HepG2 (cell line): ENCODE data around the gene FAM210A. TPM values are rescaled to one million over a fixed set of nuclear protein-coding genes. Genes with fewer than 3 reads are reported as not detected.

ENCODE experiments used
- ATAC-seq: fragments of 200-7000 bp; cut with Tn5 transposase; 3 replicates; pipeline ENCODE4 v1.9.1; 2020; ENCODE audit warnings: mild to moderate bottlenecking, moderate library complexity
- BruUV-seq: library from RNA; stranded (reverse); fragments of 400-500 nt; replicated peaks from 2 replicates; lab custom pipeline; 2021; lab: Mats Ljungman, UMichigan
- CTCF ChIA-PET: fragments of 300-600 bp; formaldehyde crosslinking; extraction: SDS; loops from one replicate; lab custom pipeline; 2021; ENCODE audit warnings: low total read pairs, inconsistent platforms, low intra/inter-chr PET ratio; lab: Yijun Ruan, JAX
- POLR2A ChIA-PET: fragments of 350-600 bp; sonication (Branson Sonifier 250); formaldehyde crosslinking; loops from one replicate; lab custom pipeline; 2020; ENCODE audit warnings: antibody characterized with exemption, inconsistent platforms; lab: Yijun Ruan, JAX
- DNase-seq: peaks from one replicate; pipeline ENCODE4 v3.0.0-alpha.2; 2015; ENCODE audit warnings: low spot score
- FAIRE-seq: peaks from 3 replicates; lab custom pipeline; 2011; peaks lifted over from hg19 to GRCh38; lab: Jason Lieb, UNC
- H2AFZ ChIP-seq: one replicate; pipeline ENCODE4 v1.6.1; 2011; ENCODE audit warnings: low read length, inconsistent platforms
- H3K27ac ChIP-seq: fragments of 300-600 bp; 3 replicates; pipeline ENCODE4 v1.8.0; 2011; ENCODE audit warnings: mixed run types, mild to moderate bottlenecking, mixed read lengths, low read length, inconsistent platforms; ENCODE audit not compliant: insufficient read depth; ENCODE audit errors: extremely low read length
- H3K27me3 ChIP-seq, 2 experiments: fragments of 200-600 bp in 1 of 2; 2 replicates in 1 of 2; 3 replicates in 1 of 2; pipeline versions ENCODE4 v1.6.0 to v1.8.0; 2011; ENCODE audit warnings: low read length in 2 of 2, mild to moderate bottlenecking in 2 of 2, moderate library complexity in 2 of 2, inconsistent platforms in 1 of 2; ENCODE audit not compliant: insufficient read depth in 2 of 2, control insufficient read depth in 1 of 2
- H3K36me3 ChIP-seq, 2 experiments: fragments of 200-600 bp in 1 of 2; replicated peaks in 1 of 2; 2 replicates in 1 of 2; 3 replicates in 1 of 2; pipeline versions ENCODE4 v1.5.1 to v1.8.0; 2011; ENCODE audit warnings: low read length in 2 of 2, inconsistent platforms in 1 of 2; ENCODE audit not compliant: insufficient read depth in 2 of 2, control insufficient read depth in 1 of 2
- H3K4me1 ChIP-seq: 2 replicates; pipeline ENCODE4 v1.5.1; 2012; ENCODE audit warnings: low read length, inconsistent platforms; ENCODE audit not compliant: insufficient read depth
- H3K4me2 ChIP-seq: 2 replicates; pipeline ENCODE4 v1.6.0; 2011; ENCODE audit warnings: low read depth, low read length, inconsistent platforms
- H3K4me3 ChIP-seq, 3 experiments: fragments of 200-600 bp in 1 of 3; sonication (generic), shearing (Covaris generic) in 1 of 3; replicated peaks in 1 of 3; 2 replicates each; pipeline ENCODE4 v1.5.1; 2011 to 2016; ENCODE audit warnings: low read length in 3 of 3, inconsistent platforms in 2 of 3, low read depth in 2 of 3, mild to moderate bottlenecking in 2 of 3, control low read depth in 1 of 3, mixed read lengths in 1 of 3; ENCODE audit not compliant: insufficient read depth in 1 of 3
- H3K79me2 ChIP-seq: one replicate; pipeline ENCODE4 v1.6.1; 2011; ENCODE audit warnings: low read length, inconsistent platforms; ENCODE audit not compliant: insufficient read depth
- H3K9ac ChIP-seq: 2 replicates; pipeline ENCODE4 v1.6.0; 2011; ENCODE audit warnings: mild to moderate bottlenecking, low read depth, low read length, inconsistent platforms; ENCODE audit not compliant: insufficient read depth
- H3K9me3 ChIP-seq: 2 replicates; pipeline ENCODE4 v1.5.1; 2012; ENCODE audit warnings: mild to moderate bottlenecking, low read length
- H4K20me1 ChIP-seq: 2 replicates; pipeline ENCODE4 v1.6.0; 2011; ENCODE audit warnings: inconsistent platforms, mild to moderate bottlenecking, low read length, moderate library complexity; ENCODE audit not compliant: insufficient read depth
- FOXK1 ChIP-seq: sonication (generic); formaldehyde crosslinking; IDR thresholded peaks from 2 replicates; pipeline ENCODE4 v1.4.0; 2020; ENCODE audit warnings: low read depth, missing genetic modification reagents, borderline replicate concordance
- GFI1 ChIP-seq: sonication (generic); formaldehyde crosslinking; IDR thresholded peaks from 2 replicates; pipeline ENCODE4 v1.5.0; 2020; ENCODE audit warnings: missing genetic modification reagents, mild to moderate bottlenecking, borderline replicate concordance
- KMT2B ChIP-seq: IDR thresholded peaks from 2 replicates; pipeline ENCODE4 v1.6.1; 2016; ENCODE audit warnings: missing genetic modification reagents, missing compliant biosample characterization
- MIXL1 ChIP-seq: IDR thresholded peaks from 2 replicates; pipeline ENCODE4 v1.6.1; 2016
- RBM22 ChIP-seq: fragments of 200-400 bp; formaldehyde crosslinking; optimal IDR thresholded peaks from 2 replicates; pipeline ENCODE3; 2017; ENCODE audit warnings: mild to moderate bottlenecking, low read length, moderate library complexity
- ZBTB1 ChIP-seq: sonication (generic); formaldehyde crosslinking; IDR thresholded peaks from 2 replicates; pipeline ENCODE4 v1.4.0; 2020; ENCODE audit warnings: missing genetic modification reagents, borderline replicate concordance
- ZNF691 ChIP-seq: sonication (generic); formaldehyde crosslinking; IDR thresholded peaks from 2 replicates; pipeline ENCODE4 v1.4.0; 2020; ENCODE audit warnings: missing genetic modification reagents, low read depth, mild to moderate bottlenecking, borderline replicate concordance
- ZSCAN12 ChIP-seq: sonication (generic); formaldehyde crosslinking; IDR thresholded peaks from 2 replicates; pipeline ENCODE4 v1.9.0; 2021; ENCODE audit warnings: mild to moderate bottlenecking, missing genetic modification reagents
- WGBS: methylation state at CpG from one replicate; pipeline ENCODE4 v1.1.6; 2017; ENCODE audit warnings: low lambda C conversion rate; 5-methylcytosine and 5-hydroxymethylcytosine counted together
- in situ Hi-C: cut with HindIII; loops from 2 replicates; pipeline ENCODE4 v1.10.0; 2017; ENCODE audit warnings: low pct_unique_long_range_greater_than_20kb; ENCODE audit not compliant: extremely low pct_ligation_motif_present
- intact Hi-C: fragments of 100-400 bp; cut with micrococcal nuclease; formaldehyde crosslinking; loops from one replicate; pipeline ENCODE4 v1.10.0; 2022; ENCODE audit not compliant: unreplicated experiment
- polyA plus RNA-seq, 8 experiments: library from polyadenylated mRNA; depleted of rRNA in 3 of 8; stranded (reverse) in 7 of 8; unstranded in 1 of 8; fragments of >200 nt; fragmentation: Illumina TruSeq in 4 of 8; extraction: Trizol in 4 of 8; gene quantifications; 2 replicates each; pipeline versions ENCODE4 v1.2.1 to v1.2.3, GENCODE V29; 2011 to 2016; ENCODE audit warnings: low read depth in 4 of 8, missing spikeins in 1 of 8, mixed read lengths in 1 of 8; ENCODE audit not compliant: insufficient read depth in 1 of 8
- total RNA-seq, 5 experiments: library from RNA; depleted of rRNA; stranded (reverse); fragments of >200 nt; fragmentation: Illumina TruSeq; extraction: Trizol; gene quantifications; 2 replicates each; pipeline ENCODE4 v1.2.3, GENCODE V29; 2016; ENCODE audit warnings: low read depth in 1 of 5
- TF ChIP-seq, protein P1 (sequence below): sonication (generic); formaldehyde crosslinking; IDR thresholded peaks from 2 replicates; pipeline ENCODE4 v1.4.0; 2020; ENCODE audit warnings: mild to moderate bottlenecking, missing genetic modification reagents

FAM210A gene
- total and polyA plus RNA-seq, 2 of the 13 experiments (the other 11 are each of a cell fraction or from before 2014, with no cell fraction given), result 33.2 to 37.5 TPM

GRCh38 chr18:13643261-13643751 is 83.1 kb downstream of the FAM210A start:
- no peaks in the 10 kb centered on the region for H3K36me3 ChIP-seq
- no peaks in the 10 kb centered on the region for H3K4me1 ChIP-seq
- TF ChIP-seq ZSCAN12 (CRISPR knock-in tag) (no peak), ZBTB1 (CRISPR knock-in tag) (no peak), KMT2B (CRISPR knock-in tag) (no peak), MIXL1 (no peak), FOXK1 (CRISPR knock-in tag) (no peak), ZNF691 (CRISPR knock-in tag) (no peak), RBM22 (no peak), GFI1 (CRISPR knock-in tag) (no peak)
- TF ChIP-seq, protein P1, sequence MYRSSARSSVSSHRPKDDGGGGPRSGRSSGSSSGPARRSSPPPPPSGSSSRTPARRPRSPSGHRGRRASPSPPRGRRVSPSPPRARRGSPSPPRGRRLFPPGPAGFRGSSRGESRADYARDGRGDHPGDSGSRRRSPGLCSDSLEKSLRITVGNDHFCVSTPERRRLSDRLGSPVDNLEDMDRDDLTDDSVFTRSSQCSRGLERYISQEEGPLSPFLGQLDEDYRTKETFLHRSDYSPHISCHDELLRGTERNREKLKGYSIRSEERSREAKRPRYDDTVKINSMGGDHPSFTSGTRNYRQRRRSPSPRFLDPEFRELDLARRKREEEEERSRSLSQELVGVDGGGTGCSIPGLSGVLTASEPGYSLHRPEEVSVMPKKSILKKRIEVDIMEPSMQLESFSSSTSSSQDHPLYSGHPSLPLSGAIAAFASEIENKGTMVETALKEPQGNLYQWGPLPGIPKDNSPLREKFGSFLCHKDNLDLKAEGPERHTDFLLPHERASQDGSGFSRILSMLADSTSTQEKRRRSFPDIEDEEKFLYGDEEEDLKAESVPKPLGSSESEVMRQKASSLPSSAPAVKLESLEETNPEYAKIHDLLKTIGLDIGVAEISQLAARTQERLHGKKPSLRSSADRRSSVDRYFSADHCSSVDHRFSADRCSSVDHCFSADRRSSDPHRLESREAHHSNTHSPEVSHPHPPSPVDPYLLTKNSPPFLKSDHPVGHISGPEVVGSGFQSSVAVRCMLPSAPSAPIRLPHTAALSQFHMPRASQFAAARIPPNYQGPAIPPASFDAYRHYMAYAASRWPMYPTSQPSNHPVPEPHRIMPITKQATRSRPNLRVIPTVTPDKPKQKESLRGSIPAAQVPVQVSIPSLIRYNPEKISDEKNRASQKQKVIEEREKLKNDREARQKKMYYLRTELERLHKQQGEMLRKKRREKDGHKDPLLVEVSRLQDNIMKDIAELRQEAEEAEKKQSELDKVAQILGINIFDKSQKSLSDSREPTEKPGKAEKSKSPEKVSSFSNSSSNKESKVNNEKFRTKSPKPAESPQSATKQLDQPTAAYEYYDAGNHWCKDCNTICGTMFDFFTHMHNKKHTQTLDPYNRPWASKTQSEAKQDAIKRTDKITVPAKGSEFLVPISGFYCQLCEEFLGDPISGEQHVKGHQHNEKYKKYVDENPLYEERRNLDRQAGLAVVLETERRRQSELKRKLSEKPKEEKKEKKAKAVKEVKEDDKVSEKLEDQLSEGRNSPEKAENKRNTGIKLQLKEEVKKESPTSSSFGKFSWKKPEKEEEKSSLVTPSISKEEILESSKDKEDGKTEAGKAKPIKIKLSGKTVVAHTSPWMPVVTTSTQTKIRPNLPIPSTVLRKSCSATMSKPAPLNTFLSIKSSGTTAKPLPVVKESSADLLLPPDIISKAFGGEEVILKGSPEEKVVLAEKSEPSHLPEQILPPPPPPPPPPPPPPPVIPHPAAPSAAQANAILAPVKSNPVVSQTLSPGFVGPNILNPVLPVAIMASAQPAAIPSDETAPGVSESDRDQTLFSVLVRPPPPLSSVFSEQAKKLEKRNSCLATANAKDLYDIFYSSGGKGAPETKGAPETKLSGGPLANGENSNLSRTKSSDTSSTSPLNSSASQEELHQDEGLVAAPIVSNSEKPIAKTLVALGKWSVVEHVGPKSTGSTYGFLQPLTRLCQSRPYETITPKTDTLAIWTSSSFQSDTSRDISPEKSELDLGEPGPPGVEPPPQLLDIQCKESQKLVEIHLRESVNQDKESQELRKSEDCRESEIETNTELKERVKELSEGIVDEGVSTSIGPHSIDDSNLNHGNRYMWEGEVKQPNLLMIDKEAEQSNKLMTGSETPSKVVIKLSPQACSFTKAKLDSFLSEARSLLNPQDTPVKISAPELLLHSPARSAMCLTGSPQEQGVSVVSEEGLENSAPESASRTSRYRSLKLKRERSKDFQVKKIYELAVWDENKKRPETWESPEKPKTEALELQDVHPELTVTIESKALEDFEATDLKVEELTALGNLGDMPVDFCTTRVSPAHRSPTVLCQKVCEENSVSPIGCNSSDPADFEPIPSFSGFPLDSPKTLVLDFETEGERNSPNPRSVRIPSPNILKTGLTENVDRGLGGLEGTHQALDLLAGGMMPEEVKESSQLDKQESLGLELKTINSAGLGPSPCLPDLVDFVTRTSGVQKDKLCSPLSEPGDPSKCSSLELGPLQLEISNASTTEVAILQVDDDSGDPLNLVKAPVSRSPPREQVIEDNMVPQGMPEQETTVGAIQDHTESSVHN (CRISPR knock-in tag), result no peak
- TF ChIP-seq, all 625 proteins: peak for 0
- no TSS peak for BruUV-seq
- no peak for FAIRE-seq
- no peaks in the 10 kb centered on the region for H4K20me1 ChIP-seq
- H3K4me2 ChIP-seq, result no peak overlapping the region
- no peak overlapping the region for H2AFZ ChIP-seq
- ChIA-PET CTCF (no interaction called here), POLR2A (no interaction called here)
- in situ Hi-C loops, result loop anchor here (25.0 kb wide), 2 partner anchors 431 to 631 kb away; partner anchors contain the start of gene LDLRAD4
- H3K27me3 ChIP-seq, result no peaks in the 10 kb centered on the region
- no peaks in the 10 kb centered on the region for H3K9me3 ChIP-seq
- H3K79me2 ChIP-seq, result no peaks in the 10 kb centered on the region
- intact Hi-C loops, result no loop called here
- no peak for ATAC-seq
- H3K4me3 ChIP-seq, result no peak overlapping the region
- 90% methylated on average over 16 of the region's 16 CpGs for WGBS
- H3K9ac ChIP-seq, result no peak overlapping the region
- H3K27ac ChIP-seq, result no peak overlapping the region
- no peak for DNase-seq
